Endothelial cell of umbilical vein (primary cell): Measurements from ENCODE around the gene MESD. TPM values are rescaled to one million over a fixed set of nuclear protein-coding genes. Genes with fewer than 3 reads are reported as not detected.

Source experiments
- BruUV-seq: library from RNA; stranded (reverse); fragments of 400-500 nt; replicated peaks from 2 replicates; lab custom pipeline; 2021; lab: Mats Ljungman, UMichigan
- CTCF ChIA-PET: fragments of 300-600, 350-600 bp; sonication (Branson Sonifier 250); formaldehyde crosslinking; loops from one replicate; lab custom pipeline; 2021; ENCODE audit warnings: antibody characterized with exemption, inconsistent platforms; lab: Charles Lee
- POLR2A ChIA-PET: fragments of 300-600, 350-600 bp; sonication (Branson Sonifier 250); formaldehyde crosslinking; loops from one replicate; lab custom pipeline; 2021; ENCODE audit warnings: antibody characterized with exemption, inconsistent platforms; lab: Charles Lee
- DNase-seq: peaks from one replicate; pipeline ENCODE4 v3.0.0-alpha.2; 2011; ENCODE audit warnings: low read depth, low spot score
- FAIRE-seq: peaks from 2 replicates; lab custom pipeline; 2011; peaks lifted over from hg19 to GRCh38; lab: Jason Lieb, UNC
- H2AFZ ChIP-seq: 2 replicates; pipeline ENCODE4 v1.6.0; 2012; ENCODE audit warnings: low read depth, low read length, control low read depth, inconsistent platforms
- H3K27ac ChIP-seq: 2 replicates; pipeline ENCODE4 v1.5.1; 2011; ENCODE audit warnings: low read depth, mild to moderate bottlenecking, control low read depth, low read length, moderate library complexity; ENCODE audit not compliant: insufficient read depth
- H3K27me3 ChIP-seq, 2 experiments: 2 replicates each; pipeline versions ENCODE4 v1.6.0 to v1.6.1; 2011; ENCODE audit warnings: low read length in 2 of 2, mixed read lengths in 1 of 2; ENCODE audit not compliant: control insufficient read depth in 2 of 2, insufficient read depth in 2 of 2
- H3K36me3 ChIP-seq, 2 experiments: 2 replicates in 1 of 2; 3 replicates in 1 of 2; pipeline ENCODE4 v1.5.1; 2011; ENCODE audit warnings: low read length in 2 of 2, mild to moderate bottlenecking in 1 of 2, moderate library complexity in 1 of 2; ENCODE audit not compliant: control insufficient read depth in 2 of 2, insufficient read depth in 2 of 2; ENCODE audit errors: extremely low read depth in 1 of 2
- H3K4me1 ChIP-seq: 3 replicates; pipeline ENCODE4 v1.5.1; 2011; ENCODE audit warnings: mild to moderate bottlenecking, low read length; ENCODE audit not compliant: control insufficient read depth, insufficient read depth; ENCODE audit errors: extremely low read depth
- H3K4me2 ChIP-seq: 2 replicates; pipeline ENCODE4 v1.6.1; 2011; ENCODE audit warnings: low read length, control low read depth, mixed read lengths; ENCODE audit not compliant: insufficient read depth
- H3K4me3 ChIP-seq, 3 experiments: fragments of 200-600 bp in 1 of 3; sonication (generic), shearing (Covaris generic) in 1 of 3; replicated peaks in 1 of 3; 2 replicates each; pipeline ENCODE4 v1.5.1; 2011 to 2016; ENCODE audit warnings: control low read depth in 3 of 3, low read length in 3 of 3, mild to moderate bottlenecking in 2 of 3, inconsistent platforms in 1 of 3, low read depth in 1 of 3, moderate library complexity in 1 of 3; ENCODE audit not compliant: insufficient read depth in 1 of 3
- H3K79me2 ChIP-seq: 2 replicates; pipeline ENCODE4 v1.6.0; 2012; ENCODE audit warnings: low read length, inconsistent platforms; ENCODE audit not compliant: control insufficient read depth, insufficient read depth
- H3K9ac ChIP-seq: replicated peaks from 2 replicates; pipeline ENCODE3; 2011; ENCODE audit warnings: low read length, control low read depth; ENCODE audit not compliant: insufficient read depth; ENCODE audit errors: extremely low read depth
- H3K9me1 ChIP-seq: replicated peaks from 3 replicates; pipeline ENCODE4 v1.6.0; 2011; ENCODE audit warnings: mild to moderate bottlenecking, low read length; ENCODE audit not compliant: control insufficient read depth, insufficient read depth; ENCODE audit errors: extremely low read depth
- H3K9me3 ChIP-seq: replicated peaks from 2 replicates; pipeline ENCODE4 v1.5.1; 2012; ENCODE audit warnings: low read length, inconsistent platforms; ENCODE audit not compliant: control insufficient read depth, insufficient read depth
- H4K20me1 ChIP-seq: replicated peaks from 2 replicates; pipeline ENCODE3; 2011; ENCODE audit warnings: mild to moderate bottlenecking, low read length; ENCODE audit not compliant: control insufficient read depth, insufficient read depth; ENCODE audit errors: extremely low read depth
- EZH2 ChIP-seq: IDR thresholded peaks from 2 replicates; pipeline ENCODE4 v1.6.1; 2012; ENCODE audit warnings: borderline replicate concordance, low read depth, mild to moderate bottlenecking, moderate library complexity, low read length, inconsistent platforms; ENCODE audit not compliant: severe bottlenecking
- FOS ChIP-seq: IDR thresholded peaks from 2 replicates; pipeline ENCODE4 v1.6.1; 2011; ENCODE audit warnings: mild to moderate bottlenecking, low read length, moderate library complexity, borderline replicate concordance; ENCODE audit not compliant: insufficient read depth
- GATA2 ChIP-seq: IDR thresholded peaks from 2 replicates; pipeline ENCODE4 v1.7.0; 2011; ENCODE audit warnings: low read depth, mild to moderate bottlenecking, moderate library complexity, mixed read lengths, low read length; ENCODE audit not compliant: insufficient read length, insufficient read depth
- JUN ChIP-seq: IDR thresholded peaks from 2 replicates; pipeline ENCODE4 v1.6.1; 2011; ENCODE audit warnings: borderline replicate concordance, low read depth; ENCODE audit not compliant: insufficient read length, insufficient read depth
- MYC ChIP-seq: IDR thresholded peaks from one replicate; pipeline ENCODE4 v1.6.1; 2011; ENCODE audit warnings: mild to moderate bottlenecking, low read depth, low read length
- POLR2A ChIP-seq: IDR thresholded peaks from 2 replicates; pipeline ENCODE4 v1.6.1; 2012; ENCODE audit warnings: low read depth, mild to moderate bottlenecking, control low read depth, low read length
- POLR2AphosphoS5 ChIP-seq: IDR thresholded peaks from 2 replicates; pipeline ENCODE4 v1.6.1; 2012; ENCODE audit warnings: low read depth, mild to moderate bottlenecking, control low read depth, low read length, moderate library complexity; ENCODE audit not compliant: insufficient read depth
- dilution Hi-C: fragments of 300-500 bp; cut with MboI; formaldehyde crosslinking; loops from one replicate; pipeline ENCODE4 v1.15.0; 2019; ENCODE audit warnings: low sequenced_read_pairs; ENCODE audit not compliant: extremely low pct_ligation_motif_present
- intact Hi-C: fragments of 100-400 bp; cut with micrococcal nuclease; formaldehyde crosslinking; loops from one replicate; pipeline ENCODE4 v1.10.0; 2022
- polyA plus RNA-seq, 4 experiments: library from polyadenylated mRNA; depleted of rRNA in 3 of 4; stranded (reverse) in 3 of 4; unstranded in 1 of 4; fragments of >200 nt; gene quantifications; 2 replicates each; pipeline versions ENCODE4 v1.2.1 to v1.2.3, GENCODE V29; 2011 to 2012; ENCODE audit warnings: missing spikeins in 1 of 4
- total RNA-seq: library from RNA; stranded (reverse); gene quantifications from 2 replicates; pipeline ENCODE4 v1.2.3, GENCODE V29; 2021
- TF ChIP-seq, protein P1 (sequence below): IDR thresholded peaks from 2 replicates; pipeline ENCODE4 v1.6.1; 2011; ENCODE audit not compliant: insufficient read depth, insufficient read length
- TF ChIP-seq, protein P2 (sequence below), 2 donors: IDR thresholded peaks; 1 replicate in 1 of 2; 2 replicates in 1 of 2; pipeline ENCODE4 v1.5.1; 2011; ENCODE audit warnings: low read length in 2 of 2, mild to moderate bottlenecking in 2 of 2, moderate library complexity in 2 of 2, control low read depth in 1 of 2, inconsistent platforms in 1 of 2, low read depth in 1 of 2; ENCODE audit not compliant: insufficient read depth in 1 of 2; ENCODE audit errors: extremely low read depth in 1 of 2

MESD gene
- total and polyA plus RNA-seq, 2 donors (not counting 3 experiments of a cell fraction or from before 2014, with no cell fraction given) = 12.8 to 30.5 TPM

DNA sequence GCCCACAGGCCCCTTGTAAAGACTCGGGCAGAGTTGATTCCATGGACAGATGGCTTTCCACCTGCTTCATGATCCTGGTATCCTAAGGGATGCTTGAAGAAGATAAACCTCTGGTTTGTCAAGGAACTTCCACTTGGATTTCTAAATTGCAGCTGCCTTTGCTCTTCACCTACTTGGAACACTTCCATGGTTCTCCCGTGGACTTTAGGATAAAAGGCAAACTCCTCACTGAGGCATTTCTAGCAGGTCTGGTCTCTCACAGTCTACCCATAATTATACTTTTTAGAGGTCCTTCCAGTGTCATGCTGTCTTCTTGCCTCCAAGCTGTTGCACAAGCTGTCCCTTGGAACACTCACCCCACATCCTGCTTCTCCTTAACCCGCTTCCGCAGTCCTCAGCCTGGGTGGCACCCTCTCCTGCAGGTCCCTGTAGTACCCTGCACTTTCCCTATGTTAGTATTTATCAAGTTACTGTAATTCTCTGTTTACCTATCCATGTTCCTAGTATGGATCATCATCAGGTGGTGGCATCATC is 23.8 kb upstream of the MESD start:
- POLR2A ChIA-PET = no interaction called here
- Histone ChIP-seq H3K36me3 (no peaks in the 10 kb centered on the region), H3K4me2 (no peak overlapping the region), H3K9me3 (no peaks in the 10 kb centered on the region), H3K9ac (no peak overlapping the region), H3K9me1 (no peaks in the 10 kb centered on the region), H3K4me3 (no peak overlapping the region), H3K4me1 (peaks cover 4% of the 10 kb centered on the region), H3K79me2 (peaks cover 7% of the 10 kb centered on the region), H3K27ac (no peak overlapping the region), H2AFZ (no peak overlapping the region), H4K20me1 (no peaks in the 10 kb centered on the region), H3K27me3 (no peaks in the 10 kb centered on the region)
- dilution Hi-C loops = no loop called here
- DNase-seq (no peak), FAIRE-seq (no peak)
- TF ChIP-seq MYC = no peak
- TF ChIP-seq, protein P1, sequence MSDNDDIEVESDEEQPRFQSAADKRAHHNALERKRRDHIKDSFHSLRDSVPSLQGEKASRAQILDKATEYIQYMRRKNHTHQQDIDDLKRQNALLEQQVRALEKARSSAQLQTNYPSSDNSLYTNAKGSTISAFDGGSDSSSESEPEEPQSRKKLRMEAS = no peak
- intact Hi-C loops = no loop called here
- CTCF ChIA-PET = interaction anchor here (0.9 to 1.4 kb wide), 2 partner anchors 12 to 252 kb away, joined by 3 read pairs; no protein-coding TSS in a partner anchor
- no TSS peak for BruUV-seq

DNA sequence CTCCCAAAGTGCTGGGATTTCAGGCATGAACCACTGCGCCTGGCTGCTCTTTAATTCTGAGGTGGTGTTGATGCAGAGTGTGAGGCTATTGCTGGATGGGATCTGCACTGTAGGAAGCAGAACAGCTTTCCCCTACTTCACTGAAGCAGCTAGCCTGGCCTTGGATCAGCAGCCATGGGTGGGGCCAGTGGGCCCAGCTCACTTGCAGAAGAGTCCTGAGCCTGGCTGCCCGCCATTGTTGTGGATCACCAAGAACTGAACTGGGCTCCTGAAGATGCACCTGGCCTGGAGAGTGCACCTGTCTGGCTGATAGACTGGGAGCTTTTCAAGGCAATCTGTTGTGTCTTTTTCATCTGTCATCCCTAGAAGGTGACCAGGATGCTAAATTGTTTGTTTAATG is 23.0 kb upstream of the MESD start:
- peaks cover 4% of the 10 kb centered on the region for H3K4me1 ChIP-seq
- POLR2A ChIA-PET = no interaction called here
- dilution Hi-C loops (no loop called here), intact Hi-C loops (no loop called here)
- no peaks in the 10 kb centered on the region for H3K27me3 ChIP-seq
- TF ChIP-seq, protein P1 = no peak
- TF ChIP-seq, protein P2, sequence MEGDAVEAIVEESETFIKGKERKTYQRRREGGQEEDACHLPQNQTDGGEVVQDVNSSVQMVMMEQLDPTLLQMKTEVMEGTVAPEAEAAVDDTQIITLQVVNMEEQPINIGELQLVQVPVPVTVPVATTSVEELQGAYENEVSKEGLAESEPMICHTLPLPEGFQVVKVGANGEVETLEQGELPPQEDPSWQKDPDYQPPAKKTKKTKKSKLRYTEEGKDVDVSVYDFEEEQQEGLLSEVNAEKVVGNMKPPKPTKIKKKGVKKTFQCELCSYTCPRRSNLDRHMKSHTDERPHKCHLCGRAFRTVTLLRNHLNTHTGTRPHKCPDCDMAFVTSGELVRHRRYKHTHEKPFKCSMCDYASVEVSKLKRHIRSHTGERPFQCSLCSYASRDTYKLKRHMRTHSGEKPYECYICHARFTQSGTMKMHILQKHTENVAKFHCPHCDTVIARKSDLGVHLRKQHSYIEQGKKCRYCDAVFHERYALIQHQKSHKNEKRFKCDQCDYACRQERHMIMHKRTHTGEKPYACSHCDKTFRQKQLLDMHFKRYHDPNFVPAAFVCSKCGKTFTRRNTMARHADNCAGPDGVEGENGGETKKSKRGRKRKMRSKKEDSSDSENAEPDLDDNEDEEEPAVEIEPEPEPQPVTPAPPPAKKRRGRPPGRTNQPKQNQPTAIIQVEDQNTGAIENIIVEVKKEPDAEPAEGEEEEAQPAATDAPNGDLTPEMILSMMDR (IDR thresholded peaks at IDR 0.05; ENCODE audit: extremely low read depth in 1 of 2, insufficient read depth in 1 of 2, low read depth in 1 of 2, low read length in 2 of 2) = no peak
- no peak for TF ChIP-seq FOS
- TF ChIP-seq GATA2 = no peak
- no peak for TF ChIP-seq MYC
- no peak for TF ChIP-seq JUN
- no peak for TF ChIP-seq EZH2
- no peak for TF ChIP-seq POLR2A
- no peak for TF ChIP-seq POLR2AphosphoS5
- H3K4me3 ChIP-seq = no peak overlapping the region
- no TSS peak for BruUV-seq
- H3K79me2 ChIP-seq = peaks cover 12% of the 10 kb centered on the region
- CTCF ChIA-PET = interaction anchor here (0.9 to 1.6 kb wide), 5 partner anchors 11 to 253 kb away, joined by 3 to 5 read pairs (median 3); partner anchors contain the start of gene TLNRD1
- no peak for FAIRE-seq
- no peak overlapping the region for H3K27ac ChIP-seq
- H3K9me1 ChIP-seq = no peaks in the 10 kb centered on the region
- H2AFZ ChIP-seq = no peak overlapping the region
- no peak overlapping the region for H3K9ac ChIP-seq
- H4K20me1 ChIP-seq = no peaks in the 10 kb centered on the region
- no peaks in the 10 kb centered on the region for H3K36me3 ChIP-seq
- no peaks in the 10 kb centered on the region for H3K9me3 ChIP-seq
- no peak overlapping the region for H3K4me2 ChIP-seq
- no peak for DNase-seq
